Esophagus (tissue), 2 donors: Measurements from ENCODE around the gene SPATS2L. TPM values are rescaled to one million over a fixed set of nuclear protein-coding genes. Genes with fewer than 3 reads are reported as not detected.

Source experiments
- H3K27ac ChIP-seq, 2 donors: one replicate each; pipeline ENCODE4 v1.5.1; 2013; ENCODE audit warnings: low read depth in 2 of 2, mild to moderate bottlenecking in 2 of 2, inconsistent platforms in 1 of 2, low read length in 1 of 2, moderate library complexity in 1 of 2
- H3K27me3 ChIP-seq, 2 donors: one replicate each; pipeline ENCODE4 v1.6.1; 2013; ENCODE audit warnings: low read length in 2 of 2, control low read depth in 1 of 2, mild to moderate bottlenecking in 1 of 2; ENCODE audit not compliant: insufficient read depth in 2 of 2, control insufficient read depth in 1 of 2
- H3K36me3 ChIP-seq, 2 donors: one replicate each; pipeline ENCODE4 v1.6.1; 2013; ENCODE audit warnings: low read length in 1 of 2; ENCODE audit not compliant: control insufficient read depth in 2 of 2, insufficient read depth in 2 of 2
- H3K4me1 ChIP-seq, 2 donors: one replicate each; pipeline ENCODE4 v1.6.1; 2013; ENCODE audit warnings: low read length in 1 of 2; ENCODE audit not compliant: control insufficient read depth in 2 of 2, insufficient read depth in 2 of 2
- H3K4me3 ChIP-seq, 2 donors: one replicate each; pipeline ENCODE4 v1.5.1; 2013; ENCODE audit warnings: low read length in 2 of 2, mild to moderate bottlenecking in 2 of 2, low read depth in 1 of 2, moderate library complexity in 1 of 2
- H3K9me3 ChIP-seq, 2 donors: one replicate each; pipeline ENCODE4 v1.6.1; 2013; ENCODE audit warnings: mild to moderate bottlenecking in 2 of 2, low read depth in 1 of 2, low read length in 1 of 2, moderate library complexity in 1 of 2; ENCODE audit not compliant: control insufficient read depth in 2 of 2, insufficient read depth in 1 of 2
- WGBS, 2 donors: extraction: QIAGEN DNeasy Blood & Tissue Kit; methylation state at CpG; one replicate each; pipeline ENCODE4 v1.1.7; 2013; 5-methylcytosine and 5-hydroxymethylcytosine counted together
- polyA plus RNA-seq, 2 donors: library from polyadenylated mRNA; stranded (reverse); fragments of 200-250 nt; gene quantifications; one replicate each; pipeline ENCODE4 v1.2.3, GENCODE V29; 2013
- donor health status: healthy with polysubstance abuse.
- donor health status: Bipolar disorder and iron deficiency.

SPATS2L gene
- polyA plus RNA-seq, 2 donors = 41.2 to 47.5 TPM

GRCh38 chr2:200422532-200423261, 116.2 kb downstream of the SPATS2L start:
- Histone ChIP-seq H3K36me3 (peaks cover 0 to 9% of the 10 kb centered on the region in 2 donors), H3K27me3 (no peaks in the 10 kb centered on the region), H3K27ac (no peak overlapping the region), H3K4me1 (peaks cover 0 to 3% of the 10 kb centered on the region in 2 donors), H3K9me3 (no peaks in the 10 kb centered on the region), H3K4me3 (no peak overlapping the region)
- 93 to 94% methylated on average over 7 of the region's 7 CpGs for WGBS, 2 donors

- peaks cover 0 to 9% of the 10 kb centered on the region in 2 donors for H3K36me3 ChIP-seq
- no peaks in the 10 kb centered on the region for H3K27me3 ChIP-seq
- no peak overlapping the region for H3K27ac ChIP-seq
- no peak overlapping the region for H3K4me3 ChIP-seq
- no peaks in the 10 kb centered on the region for H3K9me3 ChIP-seq
- WGBS, 2 donors = 86 to 95% methylated on average over 2 of the region's 2 CpGs
- peaks cover 0 to 3% of the 10 kb centered on the region in 2 donors for H3K4me1 ChIP-seq
These were observed 117.0 kb downstream of the SPATS2L start for GRCh38 chr2:200423541-200423940.

- peaks cover 0 to 9% of the 10 kb centered on the region in 2 donors for H3K36me3 ChIP-seq
These were observed 118.7 kb downstream of the SPATS2L start for GRCh38 chr2:200425026-200425821.

GRCh38 chr2:200426754-200427153, 120.3 kb downstream of the SPATS2L start:
- H3K27me3 ChIP-seq = no peaks in the 10 kb centered on the region
- peaks cover 0 to 3% of the 10 kb centered on the region in 2 donors for H3K4me1 ChIP-seq
- no peak overlapping the region for H3K4me3 ChIP-seq
- H3K36me3 ChIP-seq = peaks cover 0 to 6% of the 10 kb centered on the region in 2 donors
- H3K9me3 ChIP-seq = no peaks in the 10 kb centered on the region
- 82 to 88% methylated on average over 1 of the region's 1 CpG for WGBS, 2 donors
- no peak overlapping the region for H3K27ac ChIP-seq

More at GRCh38 chr2:200425026-200425821, 118.7 kb downstream of the SPATS2L start:
- Histone ChIP-seq H3K27me3 (no peaks in the 10 kb centered on the region), H3K4me3 (no peak overlapping the region), H3K9me3 (no peaks in the 10 kb centered on the region), H3K4me1 (peaks cover 0 to 3% of the 10 kb centered on the region in 2 donors), H3K27ac (no peak overlapping the region)
- WGBS, 2 donors = 74% methylated on average over 13 to 14 of the region's 14 CpGs

- H3K9me3 ChIP-seq = no peaks in the 10 kb centered on the region
- H3K4me3 ChIP-seq = no peak overlapping the region
- 94 to 95% methylated on average over 6 of the region's 6 CpGs for WGBS, 2 donors
- H3K4me1 ChIP-seq = peaks cover 0 to 3% of the 10 kb centered on the region in 2 donors
- H3K27me3 ChIP-seq = no peaks in the 10 kb centered on the region
- peaks cover 0 to 2% of the 10 kb centered on the region in 2 donors for H3K36me3 ChIP-seq
- H3K27ac ChIP-seq = no peak overlapping the region
These were observed 122.6 kb downstream of the SPATS2L start for GRCh38 chr2:200428961-200429665.

GRCh38 chr2:200430017-200430416, 123.5 kb downstream of the SPATS2L start:
- 90 to 93% methylated on average over 1 of the region's 1 CpG for WGBS, 2 donors
- Histone ChIP-seq H3K9me3 (no peaks in the 10 kb centered on the region), H3K27me3 (no peaks in the 10 kb centered on the region)

GRCh38 chr2:200431996-200432705, 125.7 kb downstream of the SPATS2L start:
- 65 to 80% methylated on average over 1 of the region's 1 CpG for WGBS, 2 donors
- peaks cover 0 to 2% of the 10 kb centered on the region in 2 donors for H3K36me3 ChIP-seq
- H3K27ac ChIP-seq = no peak overlapping the region
- no peak overlapping the region for H3K4me3 ChIP-seq
- no peaks in the 10 kb centered on the region for H3K27me3 ChIP-seq
- H3K4me1 ChIP-seq = no peaks in the 10 kb centered on the region
- H3K9me3 ChIP-seq = no peaks in the 10 kb centered on the region

More at GRCh38 chr2:200430017-200430416, 123.5 kb downstream of the SPATS2L start:
- Histone ChIP-seq H3K36me3 (no peaks in the 10 kb centered on the region), H3K4me1 (no peaks in the 10 kb centered on the region), H3K27ac (no peak overlapping the region), H3K4me3 (no peak overlapping the region)

GRCh38 chr2:200435379-200435778, 128.9 kb downstream of the SPATS2L start:
- Histone ChIP-seq H3K9me3 (no peaks in the 10 kb centered on the region), H3K27ac (no peak overlapping the region), H3K27me3 (no peaks in the 10 kb centered on the region), H3K4me3 (no peak overlapping the region), H3K36me3 (peaks cover 0 to 2% of the 10 kb centered on the region in 2 donors), H3K4me1 (no peaks in the 10 kb centered on the region)
- 81 to 84% methylated on average over 4 of the region's 4 CpGs for WGBS, 2 donors

- WGBS, 2 donors = 77 to 89% methylated on average over 1 of the region's 1 CpG
- H3K27ac ChIP-seq = no peak overlapping the region
- H3K36me3 ChIP-seq = peaks cover 0 to 2% of the 10 kb centered on the region in 2 donors
- no peaks in the 10 kb centered on the region for H3K27me3 ChIP-seq
- H3K4me3 ChIP-seq = no peak overlapping the region
- H3K9me3 ChIP-seq = no peaks in the 10 kb centered on the region
- H3K4me1 ChIP-seq = no peaks in the 10 kb centered on the region
These were observed 131.8 kb downstream of the SPATS2L start for GRCh38 chr2:200438251-200438650.
